NCI-H146 (cell line): Measurements from ENCODE around the gene RAD51B.
"Not testable (repeated sequence)": the region's sequence is repeated elsewhere in the genome, so short reads cannot be mapped to it uniquely, and the experiment has no call there.

Source experiments
- DNase-seq: peaks from one replicate; lab custom pipeline; 2025; lab: John Stamatoyannopoulos, UW

The RAD51B gene

DNA sequence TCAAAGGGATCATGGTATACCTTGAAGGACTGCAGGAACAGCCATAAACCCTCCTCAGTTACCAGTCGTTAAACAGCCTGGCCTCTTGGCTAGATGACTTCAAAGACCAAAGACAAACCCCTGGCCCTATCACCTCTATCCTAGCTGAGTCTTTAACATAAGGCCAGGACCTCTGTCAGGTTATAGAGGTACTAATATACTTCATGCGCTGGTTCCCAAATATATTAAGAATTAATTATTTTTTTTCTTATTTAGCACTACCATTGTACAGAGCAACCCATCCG lies 459.8 kb downstream of the RAD51B start:
- DNase-seq, result no peak

- DNase-seq, result no peak
Measured at GRCh38 chr14:68279777-68280233, 460.2 kb downstream of the RAD51B start.

DNA sequence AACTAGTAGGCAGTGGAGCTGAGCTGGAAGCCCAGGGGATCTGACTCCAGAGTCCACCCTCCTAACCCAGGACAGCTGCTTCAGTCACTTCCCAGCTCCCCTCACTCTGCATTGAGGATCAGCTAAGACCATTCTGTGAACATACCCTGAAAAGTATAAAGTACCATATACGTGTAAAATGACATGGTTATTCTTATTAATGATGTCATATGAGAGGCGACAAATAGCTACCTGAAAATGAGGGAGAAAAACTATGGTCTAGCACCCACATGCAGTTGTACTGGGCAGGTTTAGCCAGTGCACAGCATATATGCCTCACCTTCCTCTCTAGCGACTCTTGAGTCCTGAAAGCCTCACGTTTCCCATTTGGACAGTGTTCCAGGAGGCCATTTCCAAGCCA lies 461.9 kb downstream of the RAD51B start:
- no peak for DNase-seq

- no peak for DNase-seq
Measured at GRCh38 chr14:68282479-68283377, 463.1 kb downstream of the RAD51B start.

DNA sequence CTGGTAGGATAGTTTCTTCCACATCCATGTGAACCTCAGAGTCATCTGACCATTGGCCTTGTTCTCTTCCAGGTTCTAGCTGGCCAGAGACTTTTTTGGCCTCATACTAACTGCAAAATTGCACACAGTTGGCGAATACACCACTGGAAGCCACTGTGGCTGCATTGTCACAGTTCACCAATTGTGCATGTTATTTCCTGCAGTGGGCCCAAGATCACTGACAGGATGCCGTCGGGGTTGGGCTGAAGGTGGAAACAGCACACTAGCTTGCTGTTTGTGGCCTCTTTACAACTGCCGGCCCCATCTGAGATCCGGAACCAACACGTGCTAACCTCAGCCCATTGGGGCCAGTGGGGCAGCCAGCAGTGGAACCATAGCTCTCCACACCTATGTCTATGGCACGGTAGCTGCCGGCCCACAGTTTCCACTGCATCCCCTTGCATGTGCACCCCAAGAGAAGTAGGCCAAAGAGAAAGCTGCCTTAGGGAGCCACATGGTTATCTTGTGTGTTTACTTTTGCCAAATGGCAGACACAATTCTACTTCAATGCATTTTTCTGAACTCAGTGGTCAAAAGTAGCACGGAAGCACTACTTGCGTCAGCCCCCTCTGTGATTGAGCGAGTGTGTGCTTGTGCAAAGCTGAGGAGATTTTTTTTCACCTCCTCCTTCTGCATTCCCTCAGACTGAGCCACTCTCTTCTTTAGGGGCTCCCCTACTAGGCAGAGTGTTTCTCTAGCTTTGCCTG lies 464.0 kb downstream of the RAD51B start:
- no peak for DNase-seq

GRCh38 chr14:68284333-68284732 lies 464.8 kb downstream of the RAD51B start:
- DNase-seq, result no peak

GRCh38 chr14:68284834-68285233 lies 465.3 kb downstream of the RAD51B start:
- DNase-seq, result no peak

DNA sequence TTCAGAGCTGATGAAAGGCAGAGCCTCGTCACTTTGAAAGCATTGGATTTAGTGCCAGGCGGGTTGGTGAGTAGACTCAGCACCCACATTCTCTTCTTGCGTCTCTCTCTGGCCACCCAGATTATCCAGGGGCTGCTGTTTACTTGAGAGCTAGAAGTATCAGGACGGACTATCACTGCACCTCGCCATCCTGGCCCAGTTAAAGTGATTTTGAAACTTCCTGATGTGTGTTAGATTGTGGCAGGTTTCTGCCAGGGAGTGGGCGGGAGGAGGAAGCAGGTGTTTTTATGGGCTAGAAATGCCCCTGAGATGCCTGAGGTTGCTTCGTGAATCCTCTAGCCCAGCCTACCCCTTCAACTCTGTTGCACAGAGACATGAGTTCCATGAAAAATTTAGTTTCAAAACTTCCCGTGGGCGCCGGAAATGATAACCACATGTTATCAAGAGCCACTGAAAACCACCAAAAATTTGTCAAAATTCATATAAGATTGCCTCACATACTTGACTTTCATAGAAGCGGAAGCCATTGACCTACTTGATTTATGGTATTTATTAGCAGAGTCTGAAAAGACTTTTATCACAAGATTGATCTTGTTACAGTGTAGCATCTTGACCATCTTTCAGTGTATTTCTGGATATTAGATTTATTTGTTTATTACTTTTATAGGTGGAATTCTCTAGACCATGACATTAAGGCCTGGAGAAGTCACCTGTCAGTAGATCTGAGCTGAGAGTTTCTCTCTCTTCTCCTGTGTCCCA lies 466.0 kb downstream of the RAD51B start:
- DNase-seq, result no peak

DNA sequence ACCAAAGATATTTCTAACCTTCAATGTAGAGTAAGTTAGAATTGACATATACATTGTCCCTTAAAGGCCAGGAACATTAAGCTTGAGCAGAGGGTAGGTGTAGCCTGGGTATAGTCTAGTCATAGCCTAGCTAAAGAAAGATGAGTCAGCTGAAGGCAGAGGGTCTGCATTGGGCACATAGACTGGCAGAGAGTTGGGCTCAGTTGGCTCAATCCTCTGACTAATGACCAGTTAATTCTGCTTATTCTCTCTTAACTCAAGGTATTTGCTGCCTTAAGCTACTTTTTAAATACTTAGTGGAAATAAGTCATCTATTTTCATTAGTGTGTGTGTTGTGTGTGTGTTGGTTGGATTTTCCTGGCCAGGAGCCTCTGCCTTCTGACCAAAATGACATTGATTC lies 467.1 kb downstream of the RAD51B start:
- DNase-seq, result no peak

GRCh38 chr14:68289452-68289851 lies 469.9 kb downstream of the RAD51B start:
- DNase-seq, result not testable (repeated sequence)

- peak; percentile 74 for DNase-seq
Measured at GRCh38 chr14:68291820-68292219, 472.2 kb downstream of the RAD51B start.

GRCh38 chr14:68292441-68293215 lies 473.0 kb downstream of the RAD51B start:
- no peak for DNase-seq

- no peak for DNase-seq
Measured at GRCh38 chr14:68293404-68293803, 473.8 kb downstream of the RAD51B start.

GRCh38 chr14:68295316-68295816 lies 475.8 kb downstream of the RAD51B start:
- peak; percentile 53 for DNase-seq

GRCh38 chr14:68297039-68297438 lies 477.5 kb downstream of the RAD51B start:
- no peak for DNase-seq

DNA sequence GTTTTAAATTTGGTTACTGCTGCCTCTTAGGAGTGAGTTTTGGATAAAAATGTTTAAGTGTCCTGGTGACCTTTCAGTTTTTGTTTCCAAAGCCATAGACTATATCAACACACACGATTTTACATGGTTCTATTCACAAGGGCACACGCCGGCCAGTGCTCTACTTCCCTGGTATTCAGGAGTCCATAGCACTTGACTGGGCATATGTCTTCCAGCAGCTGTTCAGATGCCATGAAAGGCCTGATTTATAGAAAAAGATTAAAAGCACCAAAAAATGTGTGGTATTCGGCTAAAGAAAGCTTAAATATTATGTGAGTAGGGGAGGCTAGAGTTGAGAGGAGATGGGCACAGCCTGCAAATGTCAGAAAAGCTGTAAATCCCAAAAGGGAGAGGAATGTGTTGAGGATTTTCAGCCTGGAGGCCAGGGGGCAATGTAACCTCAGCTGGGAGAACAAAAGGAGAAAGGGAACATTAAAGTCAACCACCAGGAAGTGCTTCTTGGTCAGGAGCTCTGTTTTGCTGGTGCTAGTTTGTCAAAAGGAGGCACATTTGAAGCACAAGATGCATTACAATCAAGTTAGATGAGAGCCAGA lies 478.4 kb downstream of the RAD51B start:
- no peak for DNase-seq

- no peak for DNase-seq
Measured at GRCh38 chr14:68300608-68301007, 481.0 kb downstream of the RAD51B start.

- no peak for DNase-seq
Measured at GRCh38 chr14:68301219-68301618, 481.6 kb downstream of the RAD51B start.

DNA sequence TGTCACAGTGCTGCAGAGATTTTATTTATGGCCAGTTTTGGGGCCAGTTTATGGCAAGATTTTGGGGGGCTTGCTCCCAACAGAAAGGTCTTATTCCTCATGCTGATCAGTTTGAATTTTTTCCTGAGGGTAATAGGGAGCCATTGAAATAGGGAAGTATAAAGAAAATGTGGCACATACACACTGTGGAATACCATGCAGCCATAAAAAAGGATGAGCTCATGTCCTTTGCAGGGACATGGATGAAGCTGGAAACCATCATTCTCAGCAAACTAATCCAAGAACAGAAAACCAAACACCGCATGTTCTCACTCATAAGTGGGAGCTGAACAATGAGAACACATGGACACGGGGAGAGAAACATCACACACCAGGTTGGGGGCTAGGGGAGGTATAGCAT lies 483.4 kb downstream of the RAD51B start:
- not testable (repeated sequence) for DNase-seq

DNA sequence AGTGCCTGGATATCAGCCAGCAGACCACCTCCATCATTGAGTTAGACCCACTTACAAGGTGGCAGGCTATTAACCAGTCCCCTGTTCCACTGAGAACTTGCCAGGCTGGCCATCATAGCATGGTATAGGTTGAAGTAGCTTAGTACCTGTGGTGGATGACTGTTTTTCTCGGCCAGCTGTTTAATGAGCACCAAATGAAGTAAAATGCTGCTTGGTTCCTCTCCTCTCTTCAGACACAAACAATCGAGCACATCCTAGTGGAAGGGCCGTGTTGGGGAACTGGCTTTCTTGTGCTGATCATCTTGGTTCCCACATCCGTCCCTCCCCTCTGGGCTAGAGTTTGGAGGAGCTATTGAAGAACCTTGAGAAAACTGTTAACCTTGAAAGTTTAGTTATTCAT lies 486.2 kb downstream of the RAD51B start:
- DNase-seq, result no peak

GRCh38 chr14:68306265-68306933 lies 486.8 kb downstream of the RAD51B start:
- DNase-seq, result no peak
